GM19455 (cell line): ENCODE measurements around the gene GNA15.
"Not testable (repeated sequence)": the region's sequence is repeated elsewhere in the genome, so short reads cannot be mapped to it uniquely, and the experiment has no call there.

Experiments used
- ATAC-seq: cut with Tn5 transposase; IDR thresholded peaks from one replicate; pipeline ENCODE4 v1.9.1; 2021; ENCODE audit not compliant: unreplicated experiment

The GNA15 gene

DNA sequence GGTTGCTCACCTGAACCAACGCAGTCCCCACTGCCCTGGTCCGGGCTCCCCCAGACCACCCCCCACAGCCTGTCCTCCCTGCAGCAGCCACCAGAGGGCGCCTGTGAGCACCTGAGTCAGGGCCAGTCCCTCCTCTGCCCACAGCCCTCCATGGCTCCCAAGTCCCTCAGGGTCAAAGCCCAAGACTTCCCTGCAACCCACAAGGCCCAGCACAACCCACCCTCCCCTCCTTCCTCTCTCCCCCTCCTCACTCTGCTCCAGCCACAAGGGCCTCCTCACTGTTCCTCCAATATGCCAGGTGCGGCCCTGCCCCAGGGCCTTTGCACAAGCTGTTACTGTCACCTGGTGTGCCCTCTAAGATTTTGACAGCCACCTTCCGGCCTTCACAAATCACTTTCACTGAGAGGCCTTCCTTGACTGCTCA, 10.9 kb downstream of the GNA15 start:
- no peak for ATAC-seq

DNA sequence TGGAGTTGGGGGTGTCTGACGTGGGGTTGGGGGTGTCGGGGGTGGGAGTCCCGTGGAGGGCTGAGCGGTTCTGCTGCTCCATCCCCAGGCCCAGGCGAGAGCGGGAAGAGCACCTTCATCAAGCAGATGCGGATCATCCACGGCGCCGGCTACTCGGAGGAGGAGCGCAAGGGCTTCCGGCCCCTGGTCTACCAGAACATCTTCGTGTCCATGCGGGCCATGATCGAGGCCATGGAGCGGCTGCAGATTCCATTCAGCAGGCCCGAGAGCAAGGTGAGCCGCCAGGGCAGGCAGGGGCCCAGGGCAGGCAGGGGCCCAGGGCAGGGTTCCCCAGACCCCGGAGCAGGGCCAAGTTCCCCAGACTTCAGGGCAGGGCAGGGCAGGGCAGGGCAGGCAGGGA, 12.7 kb downstream of the GNA15 start:
- ATAC-seq = no peak

- no peak for ATAC-seq
These were observed 13.3 kb downstream of the GNA15 start for GRCh38 chr19:3149089-3149488.

DNA sequence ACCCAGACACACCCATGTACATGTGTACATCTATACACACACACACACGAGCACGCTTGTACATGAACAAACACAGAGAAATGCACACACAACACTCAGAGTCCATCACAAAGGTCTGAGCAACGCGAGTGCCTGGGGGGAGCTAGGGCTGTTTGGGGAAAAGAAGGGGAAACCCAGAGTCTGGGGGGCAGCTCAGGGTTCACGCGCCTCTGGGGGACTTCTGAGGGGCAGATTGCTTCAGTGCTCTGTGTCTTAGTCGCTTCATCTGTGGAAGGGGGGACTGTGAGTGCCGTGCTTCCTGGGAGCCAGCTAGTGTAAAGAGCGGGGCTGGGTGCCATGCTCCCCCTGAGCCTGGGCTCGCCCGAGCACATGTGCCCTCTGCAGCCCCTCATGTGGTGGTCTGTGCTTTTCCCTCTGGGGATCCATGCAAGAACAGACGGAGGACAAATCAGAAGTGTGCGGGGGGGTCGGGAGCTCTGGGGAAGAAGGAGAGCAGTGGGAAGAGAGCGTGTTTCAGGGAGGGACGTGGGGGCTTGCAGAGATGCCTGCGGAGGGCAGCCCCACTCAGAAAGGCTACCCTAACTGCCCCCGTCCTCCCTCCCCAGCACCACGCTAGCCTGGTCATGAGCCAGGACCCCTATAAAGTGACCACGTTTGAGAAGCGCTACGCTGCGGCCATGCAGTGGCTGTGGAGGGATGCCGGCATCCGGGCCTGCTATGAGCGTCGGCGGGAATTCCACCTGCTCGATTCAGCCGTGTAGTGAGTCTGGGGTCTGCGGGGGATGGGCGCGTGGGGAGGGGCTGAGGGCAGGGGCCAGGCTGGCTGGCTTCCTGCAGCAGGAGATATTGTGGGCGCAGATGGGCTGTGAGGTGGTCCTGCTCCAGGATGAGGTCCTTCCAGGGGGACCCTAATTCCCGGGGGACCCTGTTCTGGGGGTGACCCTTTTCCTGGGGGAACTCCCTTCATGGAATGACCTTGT, 14.0 kb downstream of the GNA15 start:
- ATAC-seq = no peak

DNA sequence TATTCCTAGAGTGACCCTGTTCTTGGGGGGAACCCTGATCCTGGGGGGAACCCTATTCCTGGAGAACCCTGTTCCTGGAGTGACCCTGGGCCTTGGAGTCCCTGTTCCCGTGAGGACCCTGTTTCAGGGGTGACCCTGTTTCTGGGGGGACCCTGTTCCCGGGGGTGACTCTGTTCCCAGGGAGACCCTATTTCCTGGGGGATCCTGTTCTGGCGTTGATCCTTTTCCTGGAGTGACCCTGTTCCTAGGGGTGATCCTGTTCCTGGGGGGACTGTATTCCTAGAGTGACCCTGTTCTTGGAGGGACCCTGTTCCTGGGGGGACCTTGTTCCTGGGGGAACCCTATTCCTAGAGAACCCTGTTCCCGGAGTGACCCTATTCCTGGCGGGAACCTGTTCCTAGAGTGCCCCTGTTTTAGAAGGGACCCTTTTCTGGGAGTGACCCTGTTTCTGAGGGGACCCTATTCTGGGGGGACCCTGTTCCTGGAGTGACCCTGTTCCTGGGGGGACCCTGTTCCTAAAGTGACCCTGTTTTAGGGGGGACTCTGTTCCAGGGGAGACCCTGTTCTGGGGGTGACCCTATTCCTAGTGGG, 15.0 kb downstream of the GNA15 start:
- ATAC-seq = no peak

DNA sequence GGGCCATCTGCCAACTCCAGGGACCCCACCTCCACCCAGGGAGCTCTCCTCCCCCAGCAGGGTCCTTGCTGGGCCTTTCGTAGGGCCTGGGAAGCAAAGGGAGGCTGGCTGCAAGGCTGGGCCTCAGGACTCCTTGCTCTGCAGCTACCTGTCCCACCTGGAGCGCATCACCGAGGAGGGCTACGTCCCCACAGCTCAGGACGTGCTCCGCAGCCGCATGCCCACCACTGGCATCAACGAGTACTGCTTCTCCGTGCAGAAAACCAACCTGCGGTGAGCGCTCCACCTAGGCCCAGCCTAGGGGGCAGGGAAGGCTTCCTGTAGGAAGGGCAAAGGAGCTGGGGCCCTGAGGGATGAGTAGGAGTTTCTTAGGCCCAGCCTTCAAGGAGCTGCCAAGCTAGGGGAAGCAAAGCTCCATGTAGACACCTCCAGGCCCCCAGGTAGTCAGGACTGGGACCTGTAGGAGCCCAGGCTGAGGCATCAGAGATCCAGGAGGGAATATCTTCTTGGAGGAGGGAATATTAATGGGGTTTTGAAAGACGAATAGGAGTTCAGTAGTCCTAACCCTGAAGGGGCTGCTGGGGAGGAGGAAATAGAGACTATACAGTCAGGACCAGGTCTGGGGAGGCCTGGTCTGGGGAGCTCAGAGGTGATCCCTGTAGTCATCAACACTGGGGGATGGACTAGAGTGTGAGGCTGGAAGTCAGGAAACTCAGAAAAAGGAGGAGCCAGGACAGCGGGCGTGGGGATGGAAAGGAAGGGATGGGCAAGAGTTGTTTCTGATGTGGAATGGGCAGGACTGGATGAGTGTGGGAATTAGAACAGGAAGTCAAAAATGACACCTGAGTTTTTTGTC, 16.0 kb downstream of the GNA15 start:
- no peak for ATAC-seq

DNA sequence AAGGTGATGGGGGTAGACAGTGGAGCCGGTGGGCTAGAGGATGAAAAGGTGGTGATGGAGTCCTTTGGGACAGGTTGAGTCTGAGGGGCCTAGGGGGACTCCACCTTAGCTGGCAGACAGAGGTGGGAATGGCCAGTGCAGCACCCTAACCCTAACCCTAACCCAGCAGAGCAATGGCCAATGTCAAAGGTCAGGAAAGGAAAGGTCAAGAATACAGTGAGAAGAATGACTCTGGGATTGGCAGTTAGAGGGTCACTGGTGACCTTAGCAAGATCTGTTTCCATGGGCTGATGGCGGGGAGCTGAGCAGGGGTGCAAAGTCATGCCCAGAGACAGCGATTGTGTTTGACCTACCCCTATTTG, 16.6 kb downstream of the GNA15 start:
- no peak for ATAC-seq

- ATAC-seq = no peak
These were observed 17.7 kb downstream of the GNA15 start for GRCh38 chr19:3153286-3154230.

DNA sequence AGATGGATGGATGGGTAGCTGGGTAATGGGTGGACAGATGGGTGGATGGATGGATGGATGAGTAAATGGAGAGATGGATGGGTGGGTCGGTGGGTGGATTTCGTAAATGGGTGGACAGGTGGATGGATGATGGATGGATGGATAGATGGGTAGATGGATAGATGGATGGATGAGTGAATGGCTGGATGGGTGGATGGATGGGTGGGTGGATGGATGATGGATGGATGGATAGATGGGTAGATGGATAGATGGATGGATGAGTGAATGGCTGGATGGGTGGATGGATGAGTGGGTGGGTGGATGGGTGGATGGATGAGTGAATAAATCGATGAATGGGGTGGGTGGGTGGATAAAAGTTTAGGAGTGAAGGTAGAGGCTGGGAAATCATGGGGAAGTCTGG, 18.6 kb downstream of the GNA15 start:
- not testable (repeated sequence) for ATAC-seq

GRCh38 chr19:3154957-3155736, 19.3 kb downstream of the GNA15 start:
- no peak for ATAC-seq

- no peak for ATAC-seq
These were observed 21.4 kb downstream of the GNA15 start for GRCh38 chr19:3157096-3157845.

DNA sequence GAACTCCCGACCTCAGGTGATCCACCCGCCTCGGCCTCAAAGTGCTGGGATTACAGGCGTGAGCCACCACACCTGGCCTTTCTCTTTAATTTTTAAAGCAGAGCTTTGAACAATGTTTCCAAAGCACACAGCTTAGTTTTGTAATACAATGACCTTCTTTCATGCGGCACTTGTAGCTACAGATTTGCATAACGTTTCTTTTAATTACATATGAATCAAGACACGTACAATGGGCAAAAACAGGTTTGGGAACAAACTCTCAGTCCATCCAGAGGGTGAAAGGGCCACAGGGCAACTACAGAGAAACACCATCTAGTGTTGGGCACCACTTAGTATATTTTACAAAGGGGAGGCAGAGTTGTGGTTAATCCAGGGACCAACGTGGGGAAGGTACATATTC, 23.7 kb downstream of the GNA15 start:
- no peak for ATAC-seq

DNA sequence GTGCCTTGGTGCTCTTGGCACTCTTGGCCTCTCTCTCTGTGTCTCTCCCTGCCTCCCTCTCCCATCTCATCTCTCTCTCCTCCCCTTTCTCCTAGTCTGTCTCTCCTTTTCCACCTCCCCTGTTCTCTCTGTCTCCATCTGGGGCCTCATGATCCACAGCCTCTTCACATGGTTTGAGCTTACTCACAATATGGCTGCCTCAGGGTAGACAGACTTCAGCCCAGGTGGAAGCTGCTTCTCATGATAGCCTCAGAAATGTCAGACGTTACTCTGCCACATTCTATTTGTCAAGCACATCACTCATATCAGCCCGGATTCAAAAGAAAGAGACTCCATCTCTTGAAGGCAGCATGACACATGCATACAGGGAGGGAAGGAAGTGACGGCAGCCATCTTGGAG, 24.4 kb downstream of the GNA15 start:
- ATAC-seq = no peak

DNA sequence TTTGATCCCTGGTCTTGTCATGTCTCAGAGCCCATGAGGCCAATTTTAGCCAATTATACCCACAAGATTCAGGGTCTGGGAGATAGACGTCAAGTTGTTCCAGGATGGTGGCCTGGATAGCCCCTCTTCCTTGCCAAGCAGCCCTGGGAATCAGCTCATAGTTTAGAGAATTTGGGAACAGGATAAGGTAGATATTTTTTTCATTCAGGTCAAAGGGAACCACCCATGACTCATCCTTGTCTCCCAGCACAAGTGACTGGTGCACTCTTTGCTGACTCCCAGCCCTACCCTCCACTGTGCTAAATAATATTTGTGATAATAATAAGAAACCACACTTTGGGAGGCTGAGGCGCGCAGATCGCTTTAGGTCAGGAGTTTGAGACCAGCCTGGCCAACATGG, 25.6 kb downstream of the GNA15 start:
- ATAC-seq = no peak

- no peak for ATAC-seq
These were observed 26.8 kb downstream of the GNA15 start for GRCh38 chr19:3162418-3163229.

- no peak for ATAC-seq
These were observed 27.5 kb downstream of the GNA15 start for GRCh38 chr19:3163230-3163886.

DNA sequence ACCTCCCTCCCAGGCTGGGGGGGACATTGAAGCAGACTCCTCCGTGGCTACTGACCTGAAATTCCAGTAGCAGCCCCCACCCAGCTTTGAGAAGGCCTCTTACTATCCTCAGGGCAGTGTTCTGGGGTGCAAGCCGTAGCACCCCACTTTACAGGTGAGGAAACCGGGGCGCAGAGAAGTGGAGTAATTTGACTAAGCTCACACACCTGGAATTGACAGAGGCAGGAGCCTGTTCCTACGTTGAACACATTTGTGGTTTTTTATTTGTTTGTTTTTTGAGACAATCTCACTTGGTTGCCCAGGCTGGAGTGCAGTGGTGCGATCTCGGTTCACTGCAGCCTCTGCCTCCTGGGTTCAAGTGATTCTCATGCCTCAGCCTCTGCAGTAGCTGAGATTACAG, 28.1 kb downstream of the GNA15 start:
- no peak for ATAC-seq
